ENCODE data around the gene TOB1. TPM values are rescaled to one million over a fixed set of nuclear protein-coding genes. Genes with fewer than 3 reads are reported as not detected.

Gene TOB1
- 48.7 TPM for polyA plus RNA-seq (2013, experiment 1 of 4)
- 41.8 TPM for polyA plus RNA-seq (2013, experiment 2 of 4)
- polyA plus RNA-seq (2013, experiment 3 of 4), result 34.3 TPM
- 37.5 TPM for polyA plus RNA-seq (2013, experiment 4 of 4)

DNA sequence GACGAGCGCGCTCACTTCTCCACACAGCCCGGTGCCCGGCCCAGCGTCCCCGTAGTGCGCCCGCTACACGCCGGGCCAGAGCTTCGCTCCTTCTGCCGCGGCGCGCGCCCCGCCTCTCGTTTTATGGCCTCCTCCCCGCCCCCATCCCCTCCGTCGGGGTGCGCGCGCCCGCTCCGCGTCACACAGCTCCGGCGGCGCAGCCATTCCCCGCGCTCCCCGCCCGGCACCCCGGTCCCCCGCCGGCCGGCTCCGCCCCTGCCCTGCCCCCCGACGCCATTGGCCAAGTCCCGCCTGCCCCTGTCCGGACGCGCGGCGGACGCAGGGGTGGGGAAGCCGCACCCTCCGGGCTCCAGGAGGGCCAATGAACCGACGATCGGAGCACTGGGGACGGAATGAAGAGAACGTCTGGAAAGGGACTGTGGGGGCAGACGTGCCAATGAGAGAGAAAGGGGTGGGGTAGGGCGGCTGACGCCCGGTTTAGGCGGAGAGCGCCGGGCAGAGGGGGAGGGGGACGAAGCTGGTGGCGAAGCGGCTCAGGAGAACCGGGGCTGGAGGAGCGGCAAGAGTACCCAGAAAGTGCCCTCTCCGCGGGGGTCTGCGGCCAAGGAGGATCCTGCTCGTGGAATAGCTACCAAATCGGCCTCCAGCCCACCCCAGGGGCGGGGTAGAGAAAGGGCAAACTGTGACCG, at the start of gene TOB1:
Gene TOB1 (minus strand): TSS at position 94 of the 689 bp plus-strand sequence. CDS start 2,337 bp downstream, outside the sequence.
- H3K9me3 ChIP-seq (ENCODE audit: control insufficient read depth, low read length), result no peaks in the 10 kb centered on the region
- 0% methylated on average over 75 of the region's 75 CpGs for WGBS, 2 experiments
- H3K36me3 ChIP-seq (ENCODE audit: control insufficient read depth, insufficient read depth, low read length), result peaks cover 5% of the 10 kb centered on the region
- peak within 1 kb of the TSS; percentile 94 for H3K27ac ChIP-seq (ENCODE audit: insufficient read depth, low read depth, low read length, poor library complexity, severe bottlenecking)
- H3K4me1 ChIP-seq (ENCODE audit: control insufficient read depth, insufficient read depth, low read length), result peaks cover 17% of the 10 kb centered on the region
- no peaks in the 10 kb centered on the region for H3K27me3 ChIP-seq (ENCODE audit: control insufficient read depth, insufficient read depth, low read length, poor library complexity, severe bottlenecking)
- H3K4me3 ChIP-seq (ENCODE audit: insufficient read depth, low read depth, low read length), result peak within 1 kb of the TSS; percentile 84

DNA sequence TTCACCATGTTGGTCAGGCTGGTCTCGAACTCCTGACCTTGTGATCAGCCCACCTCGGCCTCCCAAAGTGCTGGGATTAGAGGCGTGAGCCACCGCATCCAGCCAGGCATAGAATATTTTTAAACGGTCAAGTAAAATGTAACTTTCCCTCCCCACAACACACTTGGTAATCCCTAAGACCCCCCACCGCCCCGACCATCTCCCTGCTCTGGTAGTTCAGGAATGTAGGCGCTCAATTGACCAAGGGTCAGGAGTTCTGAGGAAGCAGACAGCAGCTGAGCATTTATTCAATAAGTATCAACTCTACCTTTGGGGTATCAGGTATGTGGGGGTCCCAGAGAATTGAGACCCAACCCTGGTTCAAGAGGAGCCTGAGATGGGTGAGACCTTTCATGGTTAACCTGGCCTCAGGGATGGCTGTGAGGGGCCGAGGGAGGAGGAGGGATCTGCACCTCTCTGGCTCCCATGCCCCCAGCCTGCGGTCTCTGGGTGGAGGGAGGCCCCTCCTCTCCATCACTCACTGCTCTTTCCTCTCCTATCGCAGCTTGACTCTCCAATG, 48.4 kb upstream of the TOB1 start:
- Histone ChIP-seq H3K27me3 (ENCODE audit: control insufficient read depth, insufficient read depth, low read length, poor library complexity, severe bottlenecking) (no peaks in the 10 kb centered on the region), H3K4me1 (ENCODE audit: control insufficient read depth, insufficient read depth, low read length) (peaks cover 38% of the 10 kb centered on the region), H3K27ac (ENCODE audit: insufficient read depth, low read depth, low read length, poor library complexity, severe bottlenecking) (no peak overlapping the region), H3K9me3 (ENCODE audit: control insufficient read depth, low read length) (no peaks in the 10 kb centered on the region), H3K4me3 (ENCODE audit: insufficient read depth, low read depth, low read length) (no peak overlapping the region), H3K36me3 (ENCODE audit: control insufficient read depth, insufficient read depth, low read length) (no peaks in the 10 kb centered on the region)
- WGBS, 2 experiments, result 74 to 77% methylated on average over 11 of the region's 11 CpGs

- Histone ChIP-seq H3K36me3 (ENCODE audit: control insufficient read depth, insufficient read depth, low read length) (no peaks in the 10 kb centered on the region), H3K27me3 (ENCODE audit: control insufficient read depth, insufficient read depth, low read length, poor library complexity, severe bottlenecking) (no peaks in the 10 kb centered on the region), H3K4me1 (ENCODE audit: control insufficient read depth, insufficient read depth, low read length) (peaks cover 25% of the 10 kb centered on the region), H3K9me3 (ENCODE audit: control insufficient read depth, low read length) (no peaks in the 10 kb centered on the region), H3K4me3 (ENCODE audit: insufficient read depth, low read depth, low read length) (no peak overlapping the region), H3K27ac (ENCODE audit: insufficient read depth, low read depth, low read length, poor library complexity, severe bottlenecking) (no peak overlapping the region)
- WGBS, 2 experiments, result 92 to 93% methylated on average over 2 of the region's 2 CpGs
Measured at GRCh38 chr17:50913120-50913519, 47.0 kb upstream of the TOB1 start.

DNA sequence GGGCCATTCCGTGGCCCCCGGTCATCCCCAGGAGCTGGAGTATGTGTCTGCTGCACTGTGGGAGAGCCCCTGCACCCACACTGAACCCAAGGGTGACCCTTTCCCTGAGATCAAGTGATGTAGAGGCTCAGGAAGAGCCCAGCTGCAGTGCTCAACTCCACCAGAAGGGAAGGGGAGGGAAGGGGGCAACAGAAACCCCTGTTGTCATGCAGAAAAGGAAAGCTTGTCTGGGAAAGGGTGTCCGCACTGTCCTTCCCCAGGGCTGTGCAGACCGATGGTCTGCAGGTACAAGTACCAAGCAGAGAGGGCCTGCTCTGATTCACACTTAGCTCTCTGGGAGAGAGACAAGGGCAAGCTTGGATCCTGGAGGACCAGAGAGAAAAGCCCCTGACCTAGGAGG, 45.7 kb upstream of the TOB1 start:
- H3K4me1 ChIP-seq (ENCODE audit: control insufficient read depth, insufficient read depth, low read length), result peaks cover 14% of the 10 kb centered on the region
- H3K4me3 ChIP-seq (ENCODE audit: insufficient read depth, low read depth, low read length), result no peak overlapping the region
- no peak overlapping the region for H3K27ac ChIP-seq (ENCODE audit: insufficient read depth, low read depth, low read length, poor library complexity, severe bottlenecking)
- WGBS, 2 experiments, result 54 to 60% methylated on average over 4 of the region's 4 CpGs
- no peaks in the 10 kb centered on the region for H3K27me3 ChIP-seq (ENCODE audit: control insufficient read depth, insufficient read depth, low read length, poor library complexity, severe bottlenecking)
- no peaks in the 10 kb centered on the region for H3K9me3 ChIP-seq (ENCODE audit: control insufficient read depth, low read length)
- no peaks in the 10 kb centered on the region for H3K36me3 ChIP-seq (ENCODE audit: control insufficient read depth, insufficient read depth, low read length)

DNA sequence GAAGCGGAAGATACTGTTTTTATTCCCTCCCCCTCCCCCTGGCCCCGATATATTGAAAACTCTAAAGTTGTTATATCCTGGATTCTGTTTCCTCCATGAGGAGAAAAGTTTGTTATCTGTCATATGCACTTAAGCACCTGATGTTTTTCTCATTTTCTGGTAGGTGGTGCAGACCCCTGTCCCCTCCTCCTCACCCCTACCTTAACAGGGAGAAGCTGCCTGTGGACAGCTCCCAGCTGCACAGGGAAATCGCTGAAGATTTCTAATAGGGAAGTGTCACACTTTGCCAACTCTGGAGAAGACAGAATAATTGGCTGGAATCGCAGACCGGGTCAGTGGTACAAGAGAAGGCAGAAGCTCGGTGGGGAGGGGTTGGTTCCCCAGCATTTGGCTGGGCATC, 45.3 kb upstream of the TOB1 start:
- Histone ChIP-seq H3K4me3 (ENCODE audit: insufficient read depth, low read depth, low read length) (no peak overlapping the region), H3K36me3 (ENCODE audit: control insufficient read depth, insufficient read depth, low read length) (no peaks in the 10 kb centered on the region), H3K27ac (ENCODE audit: insufficient read depth, low read depth, low read length, poor library complexity, severe bottlenecking) (no peak overlapping the region), H3K4me1 (ENCODE audit: control insufficient read depth, insufficient read depth, low read length) (peaks cover 9% of the 10 kb centered on the region), H3K9me3 (ENCODE audit: control insufficient read depth, low read length) (no peaks in the 10 kb centered on the region), H3K27me3 (ENCODE audit: control insufficient read depth, insufficient read depth, low read length, poor library complexity, severe bottlenecking) (no peaks in the 10 kb centered on the region)
- 72 to 79% methylated on average over 4 to 6 of the region's 6 CpGs for WGBS, 2 experiments

DNA sequence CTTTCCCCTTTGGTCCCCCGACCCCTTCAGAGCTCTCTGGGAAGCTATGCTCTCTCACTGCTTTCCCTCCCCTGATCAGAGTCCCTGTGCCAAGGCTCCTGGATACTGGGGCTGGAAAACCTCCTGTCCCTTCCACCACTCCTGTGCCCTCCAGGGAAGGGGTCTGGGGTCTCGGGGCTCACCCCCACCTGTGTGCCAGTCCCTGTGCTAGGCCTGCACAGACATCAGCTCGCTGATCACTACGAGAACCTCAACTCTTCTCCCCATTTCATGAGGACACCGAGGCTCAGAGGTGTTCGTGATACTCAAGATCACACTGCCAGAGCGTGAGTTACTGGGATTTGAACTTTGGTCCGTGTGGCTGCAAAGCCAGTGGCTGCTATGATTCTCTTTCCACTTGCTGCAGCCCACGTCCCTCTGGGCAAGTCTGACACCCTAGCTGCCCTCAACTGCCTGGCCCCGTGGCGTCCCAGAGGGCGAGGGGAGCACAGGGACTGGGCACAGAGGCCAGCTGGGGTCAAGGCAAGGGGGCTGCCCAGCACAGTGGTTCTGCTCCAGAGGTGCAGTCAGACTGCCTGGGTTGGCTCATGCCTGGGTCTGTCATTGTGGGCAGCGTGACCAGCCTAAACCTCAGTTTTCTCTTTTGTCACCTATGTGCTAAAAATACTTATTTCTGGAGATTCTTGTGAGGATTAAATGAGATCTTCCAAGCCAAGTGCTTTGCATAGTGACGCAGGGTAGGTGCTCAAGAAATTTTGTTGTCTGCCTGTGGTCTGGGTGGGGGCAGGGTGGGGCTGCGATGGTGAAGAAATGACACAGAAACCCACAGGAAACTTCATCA, 43.8 kb upstream of the TOB1 start:
- Histone ChIP-seq H3K27ac (ENCODE audit: insufficient read depth, low read depth, low read length, poor library complexity, severe bottlenecking) (no peak overlapping the region), H3K36me3 (ENCODE audit: control insufficient read depth, insufficient read depth, low read length) (no peaks in the 10 kb centered on the region), H3K27me3 (ENCODE audit: control insufficient read depth, insufficient read depth, low read length, poor library complexity, severe bottlenecking) (no peaks in the 10 kb centered on the region), H3K4me3 (ENCODE audit: insufficient read depth, low read depth, low read length) (no peak overlapping the region), H3K4me1 (ENCODE audit: control insufficient read depth, insufficient read depth, low read length) (peaks cover 10% of the 10 kb centered on the region), H3K9me3 (ENCODE audit: control insufficient read depth, low read length) (no peaks in the 10 kb centered on the region)
- WGBS, 2 experiments, result 88 to 90% methylated on average over 15 of the region's 15 CpGs

GRCh38 chr17:50908860-50909764, 43.0 kb upstream of the TOB1 start:
- H3K4me1 ChIP-seq (ENCODE audit: control insufficient read depth, insufficient read depth, low read length), result peaks cover 13% of the 10 kb centered on the region
- no peaks in the 10 kb centered on the region for H3K9me3 ChIP-seq (ENCODE audit: control insufficient read depth, low read length)
- WGBS, 2 experiments, result 48 to 49% methylated on average over 16 of the region's 16 CpGs
- H3K27ac ChIP-seq (ENCODE audit: insufficient read depth, low read depth, low read length, poor library complexity, severe bottlenecking), result no peak overlapping the region
- H3K36me3 ChIP-seq (ENCODE audit: control insufficient read depth, insufficient read depth, low read length), result no peaks in the 10 kb centered on the region
- H3K4me3 ChIP-seq (ENCODE audit: insufficient read depth, low read depth, low read length), result no peak overlapping the region
- no peaks in the 10 kb centered on the region for H3K27me3 ChIP-seq (ENCODE audit: control insufficient read depth, insufficient read depth, low read length, poor library complexity, severe bottlenecking)

DNA sequence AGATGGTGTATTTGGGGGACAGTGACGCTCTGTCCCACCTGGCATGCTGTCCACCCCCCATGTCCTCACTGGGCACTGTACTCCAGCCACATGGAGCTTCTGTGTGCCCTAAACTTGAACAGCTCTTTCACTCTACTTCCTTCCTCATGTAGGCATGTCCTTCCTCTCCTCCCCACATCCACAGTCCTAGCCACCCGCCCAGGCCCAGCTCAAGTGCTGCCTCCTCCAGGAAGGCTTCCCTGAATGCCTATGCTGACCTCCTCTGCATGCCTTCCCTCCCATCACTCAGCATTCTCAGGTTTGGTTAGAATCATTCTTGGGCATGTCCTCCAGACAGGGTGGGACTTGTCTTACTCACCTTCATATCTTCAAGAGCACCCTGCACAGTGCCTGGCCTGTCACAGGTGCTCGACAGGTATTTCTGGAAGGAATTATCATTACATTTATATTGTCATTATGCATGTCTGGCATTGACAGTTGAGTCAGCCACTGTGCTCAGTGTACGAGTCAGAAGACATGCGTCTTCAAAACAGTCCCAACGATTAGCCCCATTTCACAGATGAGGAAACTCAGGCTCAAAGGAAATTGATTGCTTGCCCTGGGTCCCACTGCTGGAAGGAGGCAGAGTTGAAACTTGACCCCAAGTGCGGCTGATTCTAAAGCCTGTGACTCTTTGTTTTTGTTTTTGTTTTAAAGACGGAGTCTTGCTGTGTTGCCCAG, 42.1 kb upstream of the TOB1 start:
- H3K4me1 ChIP-seq (ENCODE audit: control insufficient read depth, insufficient read depth, low read length), result peaks cover 21% of the 10 kb centered on the region
- H3K27me3 ChIP-seq (ENCODE audit: control insufficient read depth, insufficient read depth, low read length, poor library complexity, severe bottlenecking), result no peaks in the 10 kb centered on the region
- no peaks in the 10 kb centered on the region for H3K36me3 ChIP-seq (ENCODE audit: control insufficient read depth, insufficient read depth, low read length)
- no peak overlapping the region for H3K4me3 ChIP-seq (ENCODE audit: insufficient read depth, low read depth, low read length)
- H3K27ac ChIP-seq (ENCODE audit: insufficient read depth, low read depth, low read length, poor library complexity, severe bottlenecking), result no peak overlapping the region
- WGBS, 2 experiments, result 92 to 93% methylated on average over 7 to 8 of the region's 8 CpGs
- no peaks in the 10 kb centered on the region for H3K9me3 ChIP-seq (ENCODE audit: control insufficient read depth, low read length)

GRCh38 chr17:50906443-50906842, 40.3 kb upstream of the TOB1 start:
- Histone ChIP-seq H3K27ac (ENCODE audit: insufficient read depth, low read depth, low read length, poor library complexity, severe bottlenecking) (no peak overlapping the region), H3K9me3 (ENCODE audit: control insufficient read depth, low read length) (no peaks in the 10 kb centered on the region), H3K36me3 (ENCODE audit: control insufficient read depth, insufficient read depth, low read length) (no peaks in the 10 kb centered on the region), H3K27me3 (ENCODE audit: control insufficient read depth, insufficient read depth, low read length, poor library complexity, severe bottlenecking) (no peaks in the 10 kb centered on the region), H3K4me1 (ENCODE audit: control insufficient read depth, insufficient read depth, low read length) (peaks cover 27% of the 10 kb centered on the region), H3K4me3 (ENCODE audit: insufficient read depth, low read depth, low read length) (no peak overlapping the region)
- 88 to 90% methylated on average over 4 of the region's 4 CpGs for WGBS, 2 experiments

All from ectodermal cell (in vitro differentiated cells).